Lower leg skin (tissue), 3 donors: ENCODE data around the gene ASIC2.

Experiments
- POLR2A ChIP-seq, 2 donors: fragments of 450-650 bp; IDR thresholded peaks; one replicate each; pipeline ENCODE4 v1.6.1; 2016 to 2017; ENCODE audit warnings: antibody characterized with exemption in 2 of 2, mild to moderate bottlenecking in 1 of 2, moderate library complexity in 1 of 2
- TF ChIP-seq, protein P1 (sequence below), 3 donors: fragments of 450-650 bp; IDR thresholded peaks; one replicate each; pipeline ENCODE4 v1.5.1; 2016; ENCODE audit warnings: antibody characterized with exemption in 3 of 3, mild to moderate bottlenecking in 3 of 3, moderate library complexity in 2 of 3

DNA sequence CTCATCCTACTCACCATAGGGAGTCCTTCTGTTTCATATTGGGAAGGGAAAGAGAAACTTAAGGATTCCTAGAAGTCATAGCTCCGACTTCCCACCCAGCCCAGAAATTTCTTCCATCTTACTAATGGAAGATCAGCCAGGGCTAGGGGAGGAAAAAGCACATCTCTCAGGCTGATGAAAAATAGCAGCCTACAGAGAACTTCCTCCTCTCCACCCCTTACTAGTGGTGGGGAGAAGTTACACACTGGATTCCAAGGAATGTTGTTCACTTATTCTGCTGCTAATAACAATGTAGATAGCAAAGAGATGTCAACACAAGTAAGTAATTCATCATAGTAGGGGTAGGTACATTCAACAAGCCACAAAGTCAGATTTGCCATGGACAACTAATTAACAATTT is 207.1 kb downstream of the ASIC2 start:
- TF ChIP-seq, protein P1, sequence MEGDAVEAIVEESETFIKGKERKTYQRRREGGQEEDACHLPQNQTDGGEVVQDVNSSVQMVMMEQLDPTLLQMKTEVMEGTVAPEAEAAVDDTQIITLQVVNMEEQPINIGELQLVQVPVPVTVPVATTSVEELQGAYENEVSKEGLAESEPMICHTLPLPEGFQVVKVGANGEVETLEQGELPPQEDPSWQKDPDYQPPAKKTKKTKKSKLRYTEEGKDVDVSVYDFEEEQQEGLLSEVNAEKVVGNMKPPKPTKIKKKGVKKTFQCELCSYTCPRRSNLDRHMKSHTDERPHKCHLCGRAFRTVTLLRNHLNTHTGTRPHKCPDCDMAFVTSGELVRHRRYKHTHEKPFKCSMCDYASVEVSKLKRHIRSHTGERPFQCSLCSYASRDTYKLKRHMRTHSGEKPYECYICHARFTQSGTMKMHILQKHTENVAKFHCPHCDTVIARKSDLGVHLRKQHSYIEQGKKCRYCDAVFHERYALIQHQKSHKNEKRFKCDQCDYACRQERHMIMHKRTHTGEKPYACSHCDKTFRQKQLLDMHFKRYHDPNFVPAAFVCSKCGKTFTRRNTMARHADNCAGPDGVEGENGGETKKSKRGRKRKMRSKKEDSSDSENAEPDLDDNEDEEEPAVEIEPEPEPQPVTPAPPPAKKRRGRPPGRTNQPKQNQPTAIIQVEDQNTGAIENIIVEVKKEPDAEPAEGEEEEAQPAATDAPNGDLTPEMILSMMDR (IDR thresholded peaks at IDR 0.05): no peak
- no peak for TF ChIP-seq POLR2A (IDR thresholded peaks at IDR 0.05)
